ENCODE measurements around the gene GPSM1. TPM values are rescaled to one million over a fixed set of nuclear protein-coding genes. Genes with fewer than 3 reads are reported as not detected.

GPSM1 gene
- polyA plus RNA-seq, 1 donor: 39.9 TPM

DNA sequence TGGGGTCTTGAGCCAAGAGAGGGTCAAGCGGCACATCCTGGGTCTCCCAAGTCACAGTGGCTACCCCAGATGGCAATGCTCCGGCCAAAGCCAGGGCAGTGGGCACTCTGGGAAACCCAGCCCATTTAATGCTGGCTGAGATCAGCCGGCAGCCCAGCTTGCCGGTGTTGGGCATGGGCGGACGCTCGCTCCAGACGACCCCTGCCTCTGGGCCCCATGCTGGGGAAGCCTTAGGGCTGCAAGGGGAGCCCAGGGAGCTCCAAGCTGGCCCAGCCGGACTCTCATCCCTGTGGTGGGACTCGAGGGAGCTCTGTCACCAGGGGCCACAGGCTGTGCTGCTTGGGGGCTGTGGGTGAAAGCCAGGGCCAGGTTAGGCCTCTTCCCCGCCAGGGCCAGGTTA lies 52.1 kb downstream of the GPSM1 start:
- no peak for DNase-seq
- no CpG with 5 or more reads among the region's 11 CpGs for WGBS (ENCODE audit: insufficient coverage, low lambda C conversion rate)
- Histone ChIP-seq H3K9me3 (ENCODE audit: control insufficient read depth, low read depth, low read length) (no peaks in the 10 kb centered on the region), H3K4me1 (ENCODE audit: control insufficient read depth, insufficient read depth, low read length) (peaks cover 12% of the 10 kb centered on the region), H3K27ac (ENCODE audit: low read length) (no peak overlapping the region), H3K36me3 (ENCODE audit: control insufficient read depth, insufficient read depth, low read length) (peaks cover 74% of the 10 kb centered on the region), H3K27me3 (ENCODE audit: control insufficient read depth, insufficient read depth, low read length) (no peaks in the 10 kb centered on the region), H3K4me3 (ENCODE audit: low read length) (no peak overlapping the region)

DNA sequence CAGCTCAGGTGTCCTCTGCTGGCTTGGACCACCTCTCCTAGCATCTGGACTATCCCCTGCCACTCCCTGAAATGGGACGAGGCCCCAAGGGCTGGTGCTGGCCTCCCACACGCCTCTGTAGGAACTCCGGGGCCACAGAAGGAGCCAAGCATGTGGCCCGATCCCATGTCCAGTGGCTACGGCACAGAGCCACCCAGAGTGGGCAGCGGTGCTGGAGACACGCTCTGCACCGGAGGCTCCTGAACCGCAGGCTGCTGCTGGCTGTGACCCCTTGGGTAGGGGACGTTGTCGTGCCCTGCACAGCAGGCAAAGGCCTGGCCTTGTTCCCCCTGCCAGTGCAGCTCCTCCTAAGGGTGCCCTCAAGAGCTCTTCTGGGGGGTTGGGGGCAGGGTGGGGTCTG lies 52.6 kb downstream of the GPSM1 start:
- H3K9me3 ChIP-seq (ENCODE audit: control insufficient read depth, low read depth, low read length): no peaks in the 10 kb centered on the region
- no CpG with 5 or more reads among the region's 11 CpGs for WGBS (ENCODE audit: insufficient coverage, low lambda C conversion rate)
- H3K4me3 ChIP-seq (ENCODE audit: low read length): no peak overlapping the region
- DNase-seq: no peak
- no peaks in the 10 kb centered on the region for H3K27me3 ChIP-seq (ENCODE audit: control insufficient read depth, insufficient read depth, low read length)
- no peak overlapping the region for H3K27ac ChIP-seq (ENCODE audit: low read length)
- H3K36me3 ChIP-seq (ENCODE audit: control insufficient read depth, insufficient read depth, low read length): peaks cover 75% of the 10 kb centered on the region
- peaks cover 12% of the 10 kb centered on the region for H3K4me1 ChIP-seq (ENCODE audit: control insufficient read depth, insufficient read depth, low read length)

DNA sequence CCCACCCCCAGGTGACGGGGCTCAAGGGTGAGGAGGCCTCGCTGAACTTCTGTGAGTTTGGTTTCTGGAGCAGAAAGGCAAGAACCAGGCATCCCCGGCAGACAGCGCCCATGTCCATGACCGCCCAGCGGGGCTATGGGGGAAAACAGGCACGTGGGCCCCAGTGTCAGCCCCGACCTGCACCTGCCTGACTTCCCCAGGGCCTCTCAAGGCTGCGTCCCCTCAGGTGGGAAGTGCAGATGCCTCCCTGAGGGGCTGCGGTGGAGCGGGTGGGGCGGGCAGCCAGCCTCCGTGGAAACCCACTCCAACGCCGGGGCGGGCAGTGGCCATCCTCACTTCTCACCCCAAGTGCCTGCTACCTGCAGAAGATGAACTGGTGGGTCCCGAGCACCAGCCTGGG lies 53.0 kb downstream of the GPSM1 start:
- no peak overlapping the region for H3K4me3 ChIP-seq (ENCODE audit: low read length)
- no CpG with 5 or more reads among the region's 17 CpGs for WGBS (ENCODE audit: insufficient coverage, low lambda C conversion rate)
- H3K9me3 ChIP-seq (ENCODE audit: control insufficient read depth, low read depth, low read length): no peaks in the 10 kb centered on the region
- H3K27me3 ChIP-seq (ENCODE audit: control insufficient read depth, insufficient read depth, low read length): no peaks in the 10 kb centered on the region
- DNase-seq: no peak
- peaks cover 12% of the 10 kb centered on the region for H3K4me1 ChIP-seq (ENCODE audit: control insufficient read depth, insufficient read depth, low read length)
- no peak overlapping the region for H3K27ac ChIP-seq (ENCODE audit: low read length)
- H3K36me3 ChIP-seq (ENCODE audit: control insufficient read depth, insufficient read depth, low read length): peaks cover 70% of the 10 kb centered on the region

GRCh38 chr9:136381311-136381710 lies 54.0 kb downstream of the GPSM1 start:
- Histone ChIP-seq H3K9me3 (ENCODE audit: control insufficient read depth, low read depth, low read length) (no peaks in the 10 kb centered on the region), H3K27me3 (ENCODE audit: control insufficient read depth, insufficient read depth, low read length) (no peaks in the 10 kb centered on the region), H3K36me3 (ENCODE audit: control insufficient read depth, insufficient read depth, low read length) (peaks cover 71% of the 10 kb centered on the region), H3K27ac (ENCODE audit: low read length) (no peak overlapping the region), H3K4me1 (ENCODE audit: control insufficient read depth, insufficient read depth, low read length) (peaks cover 12% of the 10 kb centered on the region), H3K4me3 (ENCODE audit: low read length) (no peak overlapping the region)
- WGBS (ENCODE audit: insufficient coverage, low lambda C conversion rate): no CpG with 5 or more reads among the region's 9 CpGs
- no peak for DNase-seq

DNA sequence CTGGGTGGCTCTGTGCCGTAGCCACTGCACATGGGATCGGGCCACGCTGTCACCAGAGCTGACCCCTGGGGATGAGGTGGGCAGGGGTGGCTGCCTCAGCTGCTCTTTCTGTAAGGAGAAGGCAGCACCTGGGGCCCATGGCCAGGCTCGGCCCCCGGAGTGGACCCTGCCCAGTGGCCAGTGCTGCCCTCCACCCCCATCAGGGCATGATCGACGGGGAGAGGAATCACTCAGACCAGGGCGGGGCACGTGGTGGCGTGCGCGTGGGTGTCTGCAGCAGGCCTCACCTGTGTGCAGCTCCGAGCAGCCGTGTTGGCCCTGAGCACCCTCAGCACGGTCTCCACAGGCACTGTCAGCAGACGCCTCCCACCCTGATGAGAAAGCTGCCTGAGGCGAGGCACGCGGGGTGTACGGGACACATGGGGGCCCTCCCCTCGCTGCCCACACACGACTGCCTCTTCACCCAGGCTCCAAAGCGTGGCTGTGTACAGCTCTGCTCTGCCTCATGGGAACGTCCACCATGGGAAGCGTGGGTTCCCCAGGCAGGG lies 54.7 kb downstream of the GPSM1 start:
- Histone ChIP-seq H3K36me3 (ENCODE audit: control insufficient read depth, insufficient read depth, low read length) (peaks cover 71% of the 10 kb centered on the region), H3K27me3 (ENCODE audit: control insufficient read depth, insufficient read depth, low read length) (no peaks in the 10 kb centered on the region), H3K9me3 (ENCODE audit: control insufficient read depth, low read depth, low read length) (no peaks in the 10 kb centered on the region), H3K27ac (ENCODE audit: low read length) (no peak overlapping the region), H3K4me1 (ENCODE audit: control insufficient read depth, insufficient read depth, low read length) (peaks cover 12% of the 10 kb centered on the region), H3K4me3 (ENCODE audit: low read length) (no peak overlapping the region)
- no CpG with 5 or more reads among the region's 25 CpGs for WGBS (ENCODE audit: insufficient coverage, low lambda C conversion rate)
- no peak for DNase-seq

DNA sequence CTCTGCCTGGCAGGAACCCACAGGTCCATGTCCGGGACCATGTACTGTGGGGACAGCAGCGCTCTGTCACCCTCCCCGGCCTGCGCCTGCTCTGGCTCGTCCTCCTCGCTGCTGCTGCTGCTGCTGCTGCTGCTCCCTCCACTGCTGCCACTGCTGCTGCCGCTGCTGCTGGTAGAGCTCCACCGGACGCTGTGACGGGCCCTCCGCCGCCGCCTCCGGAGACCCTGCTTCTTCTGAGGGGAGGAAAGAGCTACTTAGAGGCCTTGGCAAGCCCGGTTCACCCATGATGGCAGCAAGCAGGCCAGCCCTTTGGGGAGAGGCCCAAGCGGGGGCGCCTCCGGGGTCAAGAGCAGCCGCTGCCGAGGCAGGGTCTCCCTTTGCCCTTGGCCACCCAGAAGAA lies 56.1 kb downstream of the GPSM1 start:
- no CpG with 5 or more reads among the region's 20 CpGs for WGBS (ENCODE audit: insufficient coverage, low lambda C conversion rate)
- no peak for DNase-seq
- Histone ChIP-seq H3K4me3 (ENCODE audit: low read length) (no peak overlapping the region), H3K4me1 (ENCODE audit: control insufficient read depth, insufficient read depth, low read length) (peaks cover 2% of the 10 kb centered on the region), H3K27ac (ENCODE audit: low read length) (no peak overlapping the region), H3K9me3 (ENCODE audit: control insufficient read depth, low read depth, low read length) (no peaks in the 10 kb centered on the region), H3K27me3 (ENCODE audit: control insufficient read depth, insufficient read depth, low read length) (no peaks in the 10 kb centered on the region), H3K36me3 (ENCODE audit: control insufficient read depth, insufficient read depth, low read length) (peaks cover 82% of the 10 kb centered on the region)

DNA sequence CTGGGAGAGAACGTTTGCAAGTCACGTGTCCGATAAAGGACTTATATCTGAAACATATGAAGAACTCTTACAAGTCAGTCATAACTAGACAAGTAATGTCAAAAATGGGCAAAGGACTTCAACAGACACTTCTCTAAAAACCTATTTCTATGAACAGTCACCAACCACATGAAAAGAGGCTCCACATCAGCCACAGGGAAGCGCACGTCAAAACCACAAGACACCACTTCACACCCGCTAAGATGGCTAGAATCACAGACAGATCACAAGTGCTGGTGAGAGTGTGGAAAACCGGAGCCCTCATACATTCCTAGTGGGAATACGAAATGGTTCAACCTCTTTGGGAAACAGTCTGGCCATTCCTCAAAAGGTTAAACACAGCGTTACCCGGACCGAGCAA lies 57.7 kb downstream of the GPSM1 start:
- no peak overlapping the region for H3K27ac ChIP-seq (ENCODE audit: low read length)
- whole genome bisulfite sequencing (ENCODE audit: insufficient coverage, low lambda C conversion rate): 94% methylated on average over 3 of the region's 11 CpGs
- no peaks in the 10 kb centered on the region for H3K4me1 ChIP-seq (ENCODE audit: control insufficient read depth, insufficient read depth, low read length)
- no peaks in the 10 kb centered on the region for H3K27me3 ChIP-seq (ENCODE audit: control insufficient read depth, insufficient read depth, low read length)
- H3K4me3 ChIP-seq (ENCODE audit: low read length): no peak overlapping the region
- H3K9me3 ChIP-seq (ENCODE audit: control insufficient read depth, low read depth, low read length): no peaks in the 10 kb centered on the region
- H3K36me3 ChIP-seq (ENCODE audit: control insufficient read depth, insufficient read depth, low read length): peaks cover 83% of the 10 kb centered on the region
- DNase-seq: no peak

DNA sequence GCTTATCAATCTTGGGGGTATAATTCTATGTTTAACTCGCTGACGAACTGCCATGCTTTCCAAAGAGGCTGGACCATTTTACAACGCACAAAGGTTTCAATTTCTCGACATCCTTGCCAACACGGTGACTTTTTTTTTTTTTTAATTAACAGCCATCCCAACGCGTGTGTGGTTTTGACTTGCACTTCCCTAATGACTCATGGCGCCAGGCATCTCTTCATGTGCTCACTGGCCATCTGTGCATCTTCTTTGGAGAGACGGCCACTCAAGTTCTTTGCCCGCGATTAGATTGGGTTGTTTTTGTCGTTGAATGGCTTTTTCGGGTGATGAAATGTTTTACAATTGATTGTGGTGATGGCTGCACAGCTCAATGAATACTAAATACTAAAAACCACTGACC lies 58.7 kb downstream of the GPSM1 start:
- no peak overlapping the region for H3K4me3 ChIP-seq (ENCODE audit: low read length)
- H3K27ac ChIP-seq (ENCODE audit: low read length): no peak overlapping the region
- H3K4me1 ChIP-seq (ENCODE audit: control insufficient read depth, insufficient read depth, low read length): no peaks in the 10 kb centered on the region
- WGBS (ENCODE audit: insufficient coverage, low lambda C conversion rate): no CpG with 5 or more reads among the region's 13 CpGs
- no peak for DNase-seq
- H3K27me3 ChIP-seq (ENCODE audit: control insufficient read depth, insufficient read depth, low read length): no peaks in the 10 kb centered on the region
- H3K9me3 ChIP-seq (ENCODE audit: control insufficient read depth, low read depth, low read length): no peaks in the 10 kb centered on the region
- peaks cover 78% of the 10 kb centered on the region for H3K36me3 ChIP-seq (ENCODE audit: control insufficient read depth, insufficient read depth, low read length)

DNA sequence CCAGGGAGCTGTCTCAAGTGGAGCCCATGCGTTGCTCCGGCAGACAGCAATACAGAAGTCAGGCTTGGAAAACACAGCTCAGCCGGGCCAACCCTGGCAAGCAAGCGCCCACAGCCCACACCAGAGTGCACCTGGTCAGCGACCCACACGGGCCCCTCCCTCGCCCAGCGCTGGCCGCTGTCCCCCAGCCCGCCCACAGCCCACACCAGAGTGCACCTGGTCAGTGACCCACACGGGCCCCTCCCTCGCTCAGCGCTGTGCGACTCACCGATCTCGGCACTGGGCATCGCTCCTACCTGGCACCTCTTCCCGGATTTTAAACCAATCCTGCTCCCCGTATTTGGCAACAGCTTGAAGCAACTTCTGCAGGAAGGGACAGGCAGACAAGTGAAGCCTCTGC lies 59.9 kb downstream of the GPSM1 start:
- peaks cover 76% of the 10 kb centered on the region for H3K36me3 ChIP-seq (ENCODE audit: control insufficient read depth, insufficient read depth, low read length)
- H3K4me1 ChIP-seq (ENCODE audit: control insufficient read depth, insufficient read depth, low read length): no peaks in the 10 kb centered on the region
- no peak for DNase-seq
- WGBS (ENCODE audit: insufficient coverage, low lambda C conversion rate): no CpG with 5 or more reads among the region's 19 CpGs
- no peaks in the 10 kb centered on the region for H3K9me3 ChIP-seq (ENCODE audit: control insufficient read depth, low read depth, low read length)
- no peak overlapping the region for H3K27ac ChIP-seq (ENCODE audit: low read length)
- H3K4me3 ChIP-seq (ENCODE audit: low read length): no peak overlapping the region
- no peaks in the 10 kb centered on the region for H3K27me3 ChIP-seq (ENCODE audit: control insufficient read depth, insufficient read depth, low read length)

GRCh38 chr9:136389396-136389795 lies 62.1 kb downstream of the GPSM1 start:
- no peaks in the 10 kb centered on the region for H3K9me3 ChIP-seq (ENCODE audit: control insufficient read depth, low read depth, low read length)
- no CpG with 5 or more reads among the region's 14 CpGs for WGBS (ENCODE audit: insufficient coverage, low lambda C conversion rate)
- no peak overlapping the region for H3K27ac ChIP-seq (ENCODE audit: low read length)
- H3K4me3 ChIP-seq (ENCODE audit: low read length): no peak overlapping the region
- DNase-seq: no peak
- H3K27me3 ChIP-seq (ENCODE audit: control insufficient read depth, insufficient read depth, low read length): no peaks in the 10 kb centered on the region
- H3K36me3 ChIP-seq (ENCODE audit: control insufficient read depth, insufficient read depth, low read length): peaks cover 75% of the 10 kb centered on the region
- H3K4me1 ChIP-seq (ENCODE audit: control insufficient read depth, insufficient read depth, low read length): no peaks in the 10 kb centered on the region

GRCh38 chr9:136391737-136392537 lies 64.6 kb downstream of the GPSM1 start:
- Histone ChIP-seq H3K27ac (ENCODE audit: low read length) (no peak overlapping the region), H3K36me3 (ENCODE audit: control insufficient read depth, insufficient read depth, low read length) (peaks cover 87% of the 10 kb centered on the region), H3K9me3 (ENCODE audit: control insufficient read depth, low read depth, low read length) (no peaks in the 10 kb centered on the region), H3K4me1 (ENCODE audit: control insufficient read depth, insufficient read depth, low read length) (no peaks in the 10 kb centered on the region), H3K4me3 (ENCODE audit: low read length) (no peak overlapping the region), H3K27me3 (ENCODE audit: control insufficient read depth, insufficient read depth, low read length) (no peaks in the 10 kb centered on the region)
- no peak for DNase-seq
- WGBS (ENCODE audit: insufficient coverage, low lambda C conversion rate): no CpG with 5 or more reads among the region's 28 CpGs
